ENCODE data around the gene RPL27A.

RPL27A gene

GRCh38 chr11:8723711-8724110 is 41.1 kb downstream of the RPL27A start:
- no peak for DNase-seq

DNA sequence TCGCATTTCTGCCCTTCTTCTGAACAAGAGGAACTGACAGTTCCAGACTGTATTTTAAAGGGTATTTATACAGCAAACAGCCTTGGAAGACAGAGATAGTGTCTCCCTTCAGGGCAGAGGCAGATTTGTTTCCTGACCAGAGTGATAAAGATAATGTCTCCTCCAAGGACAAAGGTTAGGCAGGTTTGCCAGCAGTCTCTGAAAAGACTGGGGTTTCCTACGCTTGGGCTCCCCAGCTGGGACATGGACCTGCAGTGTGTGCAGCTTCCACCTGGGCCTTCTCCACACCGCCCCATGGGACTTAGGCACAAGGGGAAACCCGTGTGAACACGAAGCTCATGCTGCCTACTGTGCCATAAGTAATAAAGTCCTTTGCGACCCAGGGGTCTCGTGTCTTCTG is 42.1 kb downstream of the RPL27A start:
- DNase-seq, result no peak

- no peak for DNase-seq
Observed at GRCh38 chr11:8726395-8726794, 43.8 kb downstream of the RPL27A start.

- DNase-seq, result no peak
Observed at GRCh38 chr11:8728563-8728962, 46.0 kb downstream of the RPL27A start.

GRCh38 chr11:8729067-8729466 is 46.5 kb downstream of the RPL27A start:
- DNase-seq, result no peak

DNA sequence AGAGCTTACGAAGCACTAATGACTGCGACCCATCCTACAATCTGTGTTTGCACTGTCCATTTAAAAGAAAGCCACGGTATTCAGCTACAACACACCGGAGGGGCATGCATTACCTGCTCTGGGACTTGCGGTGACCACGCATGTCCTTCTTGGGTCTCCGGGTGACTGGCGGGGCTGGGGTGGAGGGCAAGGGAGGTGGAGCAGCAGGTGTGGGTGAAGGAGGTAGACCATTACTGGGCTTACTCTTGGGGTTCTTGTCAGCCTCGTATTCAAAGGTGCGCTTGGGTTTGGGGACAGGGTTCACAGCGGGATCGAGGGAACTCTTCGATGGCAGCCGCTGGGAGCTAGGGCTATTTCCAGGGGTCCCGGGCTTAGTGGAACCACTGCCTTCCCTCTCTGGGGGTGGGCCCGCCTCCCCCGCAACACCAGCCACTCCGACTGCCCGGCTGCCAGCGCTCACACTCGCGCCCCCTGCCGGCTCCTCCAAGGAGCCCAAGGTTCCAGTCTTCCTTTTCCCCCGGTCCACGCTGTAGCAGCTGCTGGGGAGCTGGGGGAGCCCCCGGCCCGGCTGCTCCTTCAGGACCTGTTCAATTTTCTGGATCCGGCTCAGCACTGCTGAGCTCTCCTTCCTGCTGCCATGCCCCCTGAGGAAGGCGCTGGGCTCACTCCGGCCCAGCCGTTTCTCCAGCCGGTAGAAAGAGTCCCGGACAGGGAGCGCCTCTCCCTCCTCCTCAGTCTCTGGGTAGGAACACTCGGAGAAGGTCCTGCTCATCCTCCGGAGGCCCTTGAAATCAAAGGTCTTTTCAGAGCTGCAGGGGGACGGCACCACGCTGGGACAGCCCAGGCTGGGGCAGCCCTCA is 47.5 kb downstream of the RPL27A start:
- no peak for DNase-seq

DNA sequence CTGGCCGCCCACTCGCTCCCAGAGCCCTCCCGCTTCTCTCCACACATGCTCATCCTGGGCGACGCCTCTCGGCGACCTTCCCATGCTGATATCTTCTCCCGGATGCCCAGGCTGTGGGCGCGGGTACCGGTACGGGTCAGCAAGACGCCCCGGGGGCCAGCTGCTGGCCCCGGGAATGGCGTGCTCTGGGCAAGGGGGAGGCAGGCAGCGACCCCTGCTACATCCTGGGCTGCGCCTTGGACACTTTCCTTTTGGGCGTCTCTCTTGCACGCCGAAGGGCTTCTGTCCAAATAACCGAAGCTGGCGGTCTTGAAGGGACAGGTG is 48.1 kb downstream of the RPL27A start:
- DNase-seq, result no peak

GRCh38 chr11:8731647-8732323 is 49.2 kb downstream of the RPL27A start:
- no peak for DNase-seq

- DNase-seq, result no peak
Observed at GRCh38 chr11:8732324-8732670, 49.7 kb downstream of the RPL27A start.

DNA sequence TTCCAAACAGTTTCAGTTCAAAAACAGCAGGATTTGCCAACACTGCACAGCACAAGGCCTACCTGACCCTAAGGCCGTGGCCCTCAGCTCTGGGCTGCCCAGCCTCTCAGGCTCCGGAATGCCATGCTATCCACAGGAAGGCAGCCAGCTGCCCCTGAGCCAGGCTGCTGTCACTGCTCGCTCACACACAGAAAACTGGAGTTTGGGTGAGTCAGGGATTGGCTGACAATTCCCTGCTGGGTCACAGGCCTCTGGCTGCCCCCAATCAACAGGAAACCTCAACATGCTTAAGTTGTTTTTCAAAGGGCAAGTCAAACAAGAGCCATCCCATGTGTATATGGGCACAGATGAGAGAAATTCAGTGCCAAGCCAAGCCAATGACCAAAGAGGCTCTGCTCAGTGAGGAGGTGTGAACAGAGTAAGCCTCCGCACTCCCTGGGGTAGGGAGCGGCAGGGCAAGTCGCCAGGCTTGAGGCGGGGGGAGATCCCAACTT is 50.2 kb downstream of the RPL27A start:
- DNase-seq, result no peak

GRCh38 chr11:8733852-8734251 is 51.3 kb downstream of the RPL27A start:
- no peak for DNase-seq

- no peak for DNase-seq
Observed at GRCh38 chr11:8735094-8735493, 52.5 kb downstream of the RPL27A start.

DNA sequence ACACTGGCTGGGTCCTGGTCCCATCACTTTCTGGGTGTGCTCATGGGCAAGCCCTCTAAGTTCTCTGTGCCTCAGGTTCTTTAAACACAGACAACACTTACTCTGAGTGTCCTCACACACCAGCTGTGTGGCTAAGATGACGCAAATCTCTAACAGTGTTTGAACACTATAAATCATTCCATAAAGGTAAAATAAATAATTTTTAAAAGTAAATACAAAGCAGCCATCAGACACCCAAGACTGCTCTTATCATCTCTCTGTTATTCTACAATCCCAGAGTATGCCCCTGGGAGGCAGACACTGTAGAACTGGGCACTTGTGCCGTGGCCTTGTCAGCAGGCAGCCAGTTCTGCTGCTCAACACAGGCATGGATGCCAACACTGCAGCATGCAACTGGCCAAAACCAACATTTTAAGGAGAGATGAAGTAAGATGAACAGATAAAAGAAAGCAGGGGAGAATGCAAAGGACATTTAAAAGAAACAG is 56.8 kb downstream of the RPL27A start:
- no peak for DNase-seq
